ENCODE results near the gene CPXM2.

DNA sequence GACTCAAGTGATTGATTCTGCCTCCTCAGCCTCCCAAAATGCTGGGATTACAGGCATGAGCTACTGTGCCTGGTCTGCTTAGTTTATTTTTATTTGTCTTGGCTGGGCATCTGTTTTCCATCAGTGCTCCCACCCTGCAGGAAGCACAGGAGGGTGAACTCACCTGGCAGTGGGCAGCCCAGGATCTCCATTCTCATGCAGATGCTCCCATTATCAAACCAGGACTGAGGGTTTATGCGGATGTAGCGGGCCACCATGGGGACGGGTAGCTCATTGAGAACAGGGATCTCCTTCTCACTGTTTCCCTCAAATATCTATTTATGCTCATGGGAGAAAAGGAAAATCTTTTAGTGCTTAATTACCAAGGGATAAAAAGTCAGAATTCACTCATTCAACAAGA lies 93.8 kb downstream of the CPXM2 start:
- TF ChIP-seq POLR2A (IDR thresholded peaks at IDR 0.05; ENCODE audit: low read depth, low read length) (no peak), POLR2AphosphoS5 (IDR thresholded peaks at IDR 0.05; ENCODE audit: low read depth, low read length) (no peak), TAF1 (IDR thresholded peaks at IDR 0.05; ENCODE audit: low read depth, low read length) (no peak), PAX5 (IDR thresholded peaks at IDR 0.05; ENCODE audit: insufficient read depth, low read length, severe bottlenecking) (no peak)
